ENCODE results near the gene HIVEP3.

GRCh38 chr1:41649396-41650027, 269.2 kb downstream of the HIVEP3 start:
- TF ChIP-seq CTCF (IDR thresholded peaks at IDR 0.05) (no peak), POLR2A (IDR thresholded peaks at IDR 0.05) (no peak), POLR2AphosphoS5 (IDR thresholded peaks at IDR 0.05; ENCODE audit: insufficient read depth in 1 of 2, low read depth in 1 of 2) (no peak)
